HepG2 (cell line): ENCODE measurements around the gene HOXA7. TPM values are rescaled to one million over a fixed set of nuclear protein-coding genes. Genes with fewer than 3 reads are reported as not detected.

ENCODE experiments used
- ATF2 ChIP-seq: sonication (generic); formaldehyde crosslinking; IDR thresholded peaks from 2 replicates; pipeline ENCODE4 v1.4.0; 2020; ENCODE audit warnings: missing genetic modification reagents
- GPN1 ChIP-seq: sonication (generic); formaldehyde crosslinking; IDR thresholded peaks from 2 replicates; pipeline ENCODE4 v1.5.1; 2020; ENCODE audit warnings: missing genetic modification reagents, borderline replicate concordance
- HINFP ChIP-seq: sonication (generic); formaldehyde crosslinking; IDR thresholded peaks from 2 replicates; pipeline ENCODE4 v1.4.0; 2020; ENCODE audit warnings: low read depth, mild to moderate bottlenecking, missing genetic modification reagents
- IRX3 ChIP-seq: sonication (generic); formaldehyde crosslinking; IDR thresholded peaks from 2 replicates; pipeline ENCODE4 v1.8.1; 2023; ENCODE audit warnings: mild to moderate bottlenecking, low read depth, missing genetic modification reagents, borderline replicate concordance
- MLX ChIP-seq: IDR thresholded peaks from 2 replicates; pipeline ENCODE4 v1.6.1; 2016
- PHF5A ChIP-seq: IDR thresholded peaks from one replicate; pipeline ENCODE4 v1.6.1; 2018; ENCODE audit warnings: low read depth, missing genetic modification reagents; ENCODE audit not compliant: unreplicated experiment
- ZKSCAN5 ChIP-seq: sonication (generic); formaldehyde crosslinking; IDR thresholded peaks from 2 replicates; pipeline ENCODE4 v1.5.1; 2020; ENCODE audit warnings: mild to moderate bottlenecking, missing genetic modification reagents
- ZMYM3 ChIP-seq: sonication (generic); formaldehyde crosslinking; IDR thresholded peaks from 2 replicates; pipeline ENCODE4 v1.5.1; 2020; ENCODE audit warnings: mild to moderate bottlenecking, missing genetic modification reagents
- ZNF121 ChIP-seq: sonication (generic); formaldehyde crosslinking; IDR thresholded peaks from 2 replicates; pipeline ENCODE4 v1.5.0; 2020; ENCODE audit warnings: mild to moderate bottlenecking, missing genetic modification reagents
- ZNF34 ChIP-seq: sonication (generic); formaldehyde crosslinking; IDR thresholded peaks from 2 replicates; pipeline ENCODE4 v1.4.0; 2020; ENCODE audit warnings: mild to moderate bottlenecking, missing genetic modification reagents, borderline replicate concordance
- ZNF367 ChIP-seq: sonication (generic); formaldehyde crosslinking; IDR thresholded peaks from 2 replicates; pipeline ENCODE4 v1.4.0; 2020; ENCODE audit warnings: missing genetic modification reagents, borderline replicate concordance
- ZNF563 ChIP-seq: sonication (generic); formaldehyde crosslinking; IDR thresholded peaks from 2 replicates; pipeline ENCODE4 v1.8.0; 2022; ENCODE audit warnings: mild to moderate bottlenecking, moderate library complexity, missing genetic modification reagents
- ZNF646 ChIP-seq: sonication (generic); formaldehyde crosslinking; IDR thresholded peaks from 2 replicates; pipeline ENCODE4 v1.9.0; 2021; ENCODE audit warnings: mild to moderate bottlenecking, missing genetic modification reagents
- ZNF781 ChIP-seq: sonication (generic); formaldehyde crosslinking; IDR thresholded peaks from 2 replicates; pipeline ENCODE4 v1.5.1; 2020; ENCODE audit warnings: borderline replicate concordance, mild to moderate bottlenecking, missing genetic modification reagents; ENCODE audit errors: not compliant biosample characterization
- polyA plus RNA-seq, 8 experiments: library from polyadenylated mRNA; depleted of rRNA in 3 of 8; stranded (reverse) in 7 of 8; unstranded in 1 of 8; fragments of >200 nt; fragmentation: Illumina TruSeq in 4 of 8; extraction: Trizol in 4 of 8; gene quantifications; 2 replicates each; pipeline versions ENCODE4 v1.2.1 to v1.2.3, GENCODE V29; 2011 to 2016; ENCODE audit warnings: low read depth in 4 of 8, missing spikeins in 1 of 8, mixed read lengths in 1 of 8; ENCODE audit not compliant: insufficient read depth in 1 of 8
- total RNA-seq, 5 experiments: library from RNA; depleted of rRNA; stranded (reverse); fragments of >200 nt; fragmentation: Illumina TruSeq; extraction: Trizol; gene quantifications; 2 replicates each; pipeline ENCODE4 v1.2.3, GENCODE V29; 2016; ENCODE audit warnings: low read depth in 1 of 5
- TF ChIP-seq, protein P1 (sequence below): sonication (generic); formaldehyde crosslinking; IDR thresholded peaks from 2 replicates; pipeline ENCODE4 v1.4.0; 2020; ENCODE audit warnings: low read depth, mild to moderate bottlenecking, missing genetic modification reagents
- TF ChIP-seq, protein P2 (sequence below): sonication (generic); formaldehyde crosslinking; IDR thresholded peaks from 2 replicates; pipeline ENCODE4 v1.9.0; 2022; ENCODE audit warnings: missing genetic modification reagents, mild to moderate bottlenecking, borderline replicate concordance

The HOXA7 gene
- total and polyA plus RNA-seq, 2 of the 13 experiments (the other 11 are each of a cell fraction or from before 2014, with no cell fraction given), result 0.05 TPM; not detected in 1

DNA sequence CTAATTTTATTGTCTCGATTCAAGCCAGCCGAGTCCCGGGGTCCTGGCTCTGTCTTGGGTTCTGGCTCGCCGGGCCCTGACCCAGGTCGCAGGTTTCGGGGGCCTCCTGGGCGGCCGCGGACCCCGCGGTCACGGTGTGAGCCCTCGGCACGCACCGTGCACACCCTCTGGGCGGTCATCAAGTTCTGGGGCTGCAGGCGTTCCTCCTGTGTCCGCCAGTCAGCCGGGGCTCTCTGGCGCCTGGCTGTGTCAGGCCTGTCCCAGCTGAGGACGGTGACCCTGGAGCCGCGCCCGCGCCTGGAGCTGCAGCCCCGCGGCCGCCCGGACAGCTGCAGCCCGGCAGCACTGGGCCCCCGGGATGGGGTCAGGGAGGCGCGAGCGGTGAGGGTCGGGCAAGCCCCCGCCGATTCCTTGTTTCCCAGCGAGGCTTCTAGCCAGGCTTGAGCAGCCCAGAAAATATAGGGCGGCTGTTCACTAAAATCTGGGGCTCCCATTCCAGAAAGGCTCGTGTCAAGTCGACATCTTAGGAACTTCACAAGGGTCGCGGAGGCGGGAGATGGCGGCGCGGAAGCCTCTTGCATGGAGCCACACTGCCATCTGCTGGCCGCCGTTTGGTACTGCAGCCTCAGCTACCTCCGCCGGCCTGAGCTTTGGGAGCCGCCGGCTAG is 4.2 kb upstream of the HOXA7 start (continued):
- TF ChIP-seq ZNF121 (no peak), PHF5A (CRISPR knock-in tag) (no peak), MLX (no peak), HINFP (CRISPR knock-in tag) (no peak), GPN1 (CRISPR knock-in tag) (no peak), IRX3 (no peak), ZNF563 (no peak), ZNF367 (CRISPR knock-in tag) (no peak), ZNF34 (CRISPR knock-in tag) (no peak), ZNF646 (CRISPR knock-in tag) (no peak), ZKSCAN5 (CRISPR knock-in tag) (no peak), ZNF781 (CRISPR knock-in tag) (no peak), ATF2 (CRISPR knock-in tag) (no peak), ZMYM3 (CRISPR knock-in tag) (no peak)
- TF ChIP-seq, protein P1, sequence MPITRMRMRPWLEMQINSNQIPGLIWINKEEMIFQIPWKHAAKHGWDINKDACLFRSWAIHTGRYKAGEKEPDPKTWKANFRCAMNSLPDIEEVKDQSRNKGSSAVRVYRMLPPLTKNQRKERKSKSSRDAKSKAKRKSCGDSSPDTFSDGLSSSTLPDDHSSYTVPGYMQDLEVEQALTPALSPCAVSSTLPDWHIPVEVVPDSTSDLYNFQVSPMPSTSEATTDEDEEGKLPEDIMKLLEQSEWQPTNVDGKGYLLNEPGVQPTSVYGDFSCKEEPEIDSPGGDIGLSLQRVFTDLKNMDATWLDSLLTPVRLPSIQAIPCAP (CRISPR knock-in tag), result no peak
- TF ChIP-seq, protein P2, sequence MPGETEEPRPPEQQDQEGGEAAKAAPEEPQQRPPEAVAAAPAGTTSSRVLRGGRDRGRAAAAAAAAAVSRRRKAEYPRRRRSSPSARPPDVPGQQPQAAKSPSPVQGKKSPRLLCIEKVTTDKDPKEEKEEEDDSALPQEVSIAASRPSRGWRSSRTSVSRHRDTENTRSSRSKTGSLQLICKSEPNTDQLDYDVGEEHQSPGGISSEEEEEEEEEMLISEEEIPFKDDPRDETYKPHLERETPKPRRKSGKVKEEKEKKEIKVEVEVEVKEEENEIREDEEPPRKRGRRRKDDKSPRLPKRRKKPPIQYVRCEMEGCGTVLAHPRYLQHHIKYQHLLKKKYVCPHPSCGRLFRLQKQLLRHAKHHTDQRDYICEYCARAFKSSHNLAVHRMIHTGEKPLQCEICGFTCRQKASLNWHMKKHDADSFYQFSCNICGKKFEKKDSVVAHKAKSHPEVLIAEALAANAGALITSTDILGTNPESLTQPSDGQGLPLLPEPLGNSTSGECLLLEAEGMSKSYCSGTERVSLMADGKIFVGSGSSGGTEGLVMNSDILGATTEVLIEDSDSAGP (CRISPR knock-in tag), result peak; percentile 67; the same call in 1 of the 2 replicates
